HCT116 (cell line): ENCODE data around the gene GBE1.

Experiments
- CTCF ChIP-seq, 3 experiments: fragments of 200-600 bp in 1 of 3; sonication (generic) in 1 of 3; IDR thresholded peaks in 2 of 3; conservative IDR thresholded peaks in 1 of 3; 2 replicates each; pipeline ENCODE4 v1.5.1; 2012 to 2017; ENCODE audit warnings: low read depth in 2 of 3, low read length in 2 of 3, antibody characterized with exemption in 1 of 3, borderline replicate concordance in 1 of 3, control low read depth in 1 of 3, mild to moderate bottlenecking in 1 of 3, mixed read lengths in 1 of 3, mixed run types in 1 of 3, moderate library complexity in 1 of 3; ENCODE audit not compliant: insufficient read depth in 1 of 3
- EZH2 ChIP-seq: fragments of 200-600 bp; sonication (generic); IDR thresholded peaks from 2 replicates; pipeline ENCODE4 v1.6.1; 2017; ENCODE audit warnings: antibody characterized with exemption, mixed run types
- EZH2phosphoT487 ChIP-seq: fragments of 200-600 bp; IDR thresholded peaks from 2 replicates; pipeline ENCODE4 v1.6.1; 2018; ENCODE audit warnings: antibody characterized with exemption, borderline replicate concordance
- JUND ChIP-seq: IDR thresholded peaks from 2 replicates; pipeline ENCODE4 v1.6.1; 2012
- POLR2A ChIP-seq: IDR thresholded peaks from 2 replicates; pipeline ENCODE4 v1.7.0; 2011; ENCODE audit warnings: borderline replicate concordance; ENCODE audit not compliant: insufficient read depth, insufficient read length; ENCODE audit errors: extremely low read depth
- POLR2AphosphoS5 ChIP-seq: IDR thresholded peaks from 2 replicates; pipeline ENCODE4 v1.6.1; 2011; ENCODE audit warnings: mild to moderate bottlenecking, low read depth, low read length, moderate library complexity
- TCF7L2 ChIP-seq: IDR thresholded peaks from 2 replicates; pipeline ENCODE4 v1.7.0; 2011; ENCODE audit warnings: borderline replicate concordance, inconsistent platforms; ENCODE audit not compliant: insufficient read depth, insufficient read length; ENCODE audit errors: extremely low read depth
- TF ChIP-seq, protein P1 (sequence below): IDR thresholded peaks from 2 replicates; pipeline ENCODE4 v1.6.1; 2012; ENCODE audit warnings: low read depth

DNA sequence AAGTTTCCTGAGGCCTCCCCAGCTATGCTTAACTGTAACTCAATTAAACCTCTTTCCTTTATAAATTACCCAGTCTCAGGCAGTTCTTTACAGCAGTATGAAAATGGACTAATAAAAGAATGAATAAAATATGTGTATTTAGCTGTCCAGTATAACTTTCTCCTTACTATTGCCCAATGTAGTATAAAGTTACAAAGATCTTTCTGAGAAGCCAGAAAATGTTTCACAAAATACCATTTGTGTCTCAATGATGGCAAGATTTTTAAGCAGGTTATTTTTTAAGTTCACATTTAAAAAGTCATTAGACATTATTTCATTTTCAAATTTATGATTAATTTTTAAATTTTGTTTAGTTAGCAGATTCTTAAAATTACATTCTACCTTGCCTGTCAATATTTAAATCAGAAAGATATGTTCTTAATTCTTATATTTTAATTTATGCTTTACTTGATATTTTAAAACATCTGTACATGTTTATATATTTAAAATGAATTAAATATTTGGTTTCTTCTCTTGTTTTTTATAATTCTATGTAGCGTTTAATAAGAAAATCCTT lies 189.2 kb downstream of the GBE1 start:
- TF ChIP-seq CTCF (IDR thresholded peaks at IDR 0.05 in 2 of 3, conservative IDR thresholded peaks at IDR 0.05 in 1 of 3; ENCODE audit: borderline replicate concordance in 1 of 3, insufficient read depth in 1 of 3, low read depth in 2 of 3, low read length in 2 of 3): no peak
- no peak for TF ChIP-seq EZH2phosphoT487
- TF ChIP-seq JUND: no peak
- TF ChIP-seq, protein P1, sequence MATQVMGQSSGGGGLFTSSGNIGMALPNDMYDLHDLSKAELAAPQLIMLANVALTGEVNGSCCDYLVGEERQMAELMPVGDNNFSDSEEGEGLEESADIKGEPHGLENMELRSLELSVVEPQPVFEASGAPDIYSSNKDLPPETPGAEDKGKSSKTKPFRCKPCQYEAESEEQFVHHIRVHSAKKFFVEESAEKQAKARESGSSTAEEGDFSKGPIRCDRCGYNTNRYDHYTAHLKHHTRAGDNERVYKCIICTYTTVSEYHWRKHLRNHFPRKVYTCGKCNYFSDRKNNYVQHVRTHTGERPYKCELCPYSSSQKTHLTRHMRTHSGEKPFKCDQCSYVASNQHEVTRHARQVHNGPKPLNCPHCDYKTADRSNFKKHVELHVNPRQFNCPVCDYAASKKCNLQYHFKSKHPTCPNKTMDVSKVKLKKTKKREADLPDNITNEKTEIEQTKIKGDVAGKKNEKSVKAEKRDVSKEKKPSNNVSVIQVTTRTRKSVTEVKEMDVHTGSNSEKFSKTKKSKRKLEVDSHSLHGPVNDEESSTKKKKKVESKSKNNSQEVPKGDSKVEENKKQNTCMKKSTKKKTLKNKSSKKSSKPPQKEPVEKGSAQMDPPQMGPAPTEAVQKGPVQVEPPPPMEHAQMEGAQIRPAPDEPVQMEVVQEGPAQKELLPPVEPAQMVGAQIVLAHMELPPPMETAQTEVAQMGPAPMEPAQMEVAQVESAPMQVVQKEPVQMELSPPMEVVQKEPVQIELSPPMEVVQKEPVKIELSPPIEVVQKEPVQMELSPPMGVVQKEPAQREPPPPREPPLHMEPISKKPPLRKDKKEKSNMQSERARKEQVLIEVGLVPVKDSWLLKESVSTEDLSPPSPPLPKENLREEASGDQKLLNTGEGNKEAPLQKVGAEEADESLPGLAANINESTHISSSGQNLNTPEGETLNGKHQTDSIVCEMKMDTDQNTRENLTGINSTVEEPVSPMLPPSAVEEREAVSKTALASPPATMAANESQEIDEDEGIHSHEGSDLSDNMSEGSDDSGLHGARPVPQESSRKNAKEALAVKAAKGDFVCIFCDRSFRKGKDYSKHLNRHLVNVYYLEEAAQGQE: no peak
- TF ChIP-seq POLR2A: no peak
- no peak for TF ChIP-seq TCF7L2
- TF ChIP-seq POLR2AphosphoS5: no peak
- no peak for TF ChIP-seq EZH2
